Loucy (cell line): ENCODE data around the gene APOBEC3H.

Experiments
- H2AFZ ChIP-seq: fragments of 200-600 bp; sonication (generic); 2 replicates; pipeline ENCODE4 v1.6.0; 2016; ENCODE audit warnings: antibody characterized with exemption, mild to moderate bottlenecking, low read length, moderate library complexity
- H3F3A ChIP-seq: fragments of 200-600 bp; 2 replicates; pipeline ENCODE4 v1.6.0; 2016; ENCODE audit warnings: antibody characterized with exemption, low read depth, mild to moderate bottlenecking
- H3K27me3 ChIP-seq: fragments of 200-600 bp; sonication (generic); 2 replicates; pipeline ENCODE4 v1.6.1; 2014; ENCODE audit warnings: low read length, mild to moderate bottlenecking; ENCODE audit not compliant: insufficient read depth, poor library complexity, severe bottlenecking
- H3K36me3 ChIP-seq: fragments of 200-600 bp; sonication (generic); 2 replicates; pipeline ENCODE4 v1.6.1; 2016; ENCODE audit warnings: low read length; ENCODE audit not compliant: insufficient read depth
- H3K4me1 ChIP-seq: fragments of 200-600 bp; sonication (generic); 2 replicates; pipeline ENCODE4 v1.5.1; 2014; ENCODE audit warnings: low read length, mild to moderate bottlenecking; ENCODE audit not compliant: insufficient read depth, poor library complexity, severe bottlenecking
- H3K4me2 ChIP-seq: fragments of 200-600 bp; sonication (generic); 2 replicates; pipeline ENCODE4 v1.6.0; 2014; ENCODE audit warnings: antibody characterized with exemption, low read length, low read depth, mild to moderate bottlenecking; ENCODE audit not compliant: poor library complexity, severe bottlenecking
- H3K4me3 ChIP-seq: fragments of 200-600 bp; sonication (generic); 2 replicates; pipeline ENCODE4 v1.5.1; 2014; ENCODE audit warnings: low read length, mild to moderate bottlenecking, mixed read lengths; ENCODE audit not compliant: poor library complexity, severe bottlenecking
- H3K79me2 ChIP-seq: fragments of 200-600 bp; sonication (generic); 2 replicates; pipeline ENCODE4 v1.6.1; 2014; ENCODE audit warnings: low read length; ENCODE audit not compliant: insufficient read depth
- H3K9ac ChIP-seq: fragments of 200-600 bp; sonication (generic); 2 replicates; pipeline ENCODE4 v1.6.0; 2014; ENCODE audit warnings: mild to moderate bottlenecking, low read depth, low read length, moderate library complexity; ENCODE audit not compliant: poor library complexity, severe bottlenecking
- H3K9me2 ChIP-seq: fragments of 200-600 bp; sonication (generic); replicated peaks from 2 replicates; pipeline ENCODE4 v1.6.1; 2016; ENCODE audit warnings: low read depth, low read length, mixed read lengths
- H3K9me3 ChIP-seq: fragments of 200-600 bp; sonication (generic); 2 replicates; pipeline ENCODE4 v1.6.1; 2014; ENCODE audit warnings: mild to moderate bottlenecking, antibody characterized with exemption, low read length, low read depth; ENCODE audit not compliant: insufficient read depth
- H4K20me1 ChIP-seq: fragments of 200-600 bp; sonication (generic); 2 replicates; pipeline ENCODE4 v1.6.0; 2014; ENCODE audit warnings: antibody characterized with exemption, low read length, mild to moderate bottlenecking; ENCODE audit not compliant: insufficient read depth, poor library complexity, severe bottlenecking
- EZH2phosphoT487 ChIP-seq: fragments of 200-600 bp; IDR thresholded peaks from 2 replicates; pipeline ENCODE4 v1.6.1; 2018; ENCODE audit warnings: antibody characterized with exemption, mild to moderate bottlenecking, moderate library complexity, borderline replicate concordance
- TF ChIP-seq, protein P1 (sequence below): fragments of 200-600 bp; sonication (generic); conservative IDR thresholded peaks from 2 replicates; pipeline ENCODE4 v1.5.1; 2014; ENCODE audit warnings: mild to moderate bottlenecking, antibody characterized with exemption, low read length

APOBEC3H gene

DNA sequence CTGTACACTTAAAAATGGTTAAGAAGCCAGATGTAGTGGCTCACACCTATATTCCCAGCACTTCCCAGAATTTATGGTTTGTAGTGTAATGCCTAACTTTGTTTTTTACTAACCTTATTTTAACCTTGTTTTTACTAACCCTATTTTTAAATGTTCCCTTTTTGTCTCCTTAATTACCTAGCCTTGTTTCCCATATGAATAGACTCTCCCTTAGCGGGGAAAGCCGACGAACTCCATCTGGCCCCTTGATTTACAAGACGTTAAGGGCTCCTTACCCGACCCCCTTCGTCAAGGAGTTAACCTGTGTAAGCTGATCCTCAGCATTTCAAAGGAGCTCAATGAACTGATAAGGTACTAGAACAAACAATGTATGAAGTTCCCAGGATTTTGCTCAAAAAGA lies 17.1 kb downstream of the APOBEC3H start:
- H3F3A ChIP-seq, result no peaks in the 10 kb centered on the region
- H3K4me3 ChIP-seq, result no peak overlapping the region
- H3K4me1 ChIP-seq, result peaks cover 19% of the 10 kb centered on the region
- no peak for TF ChIP-seq EZH2phosphoT487
- TF ChIP-seq, protein P1, sequence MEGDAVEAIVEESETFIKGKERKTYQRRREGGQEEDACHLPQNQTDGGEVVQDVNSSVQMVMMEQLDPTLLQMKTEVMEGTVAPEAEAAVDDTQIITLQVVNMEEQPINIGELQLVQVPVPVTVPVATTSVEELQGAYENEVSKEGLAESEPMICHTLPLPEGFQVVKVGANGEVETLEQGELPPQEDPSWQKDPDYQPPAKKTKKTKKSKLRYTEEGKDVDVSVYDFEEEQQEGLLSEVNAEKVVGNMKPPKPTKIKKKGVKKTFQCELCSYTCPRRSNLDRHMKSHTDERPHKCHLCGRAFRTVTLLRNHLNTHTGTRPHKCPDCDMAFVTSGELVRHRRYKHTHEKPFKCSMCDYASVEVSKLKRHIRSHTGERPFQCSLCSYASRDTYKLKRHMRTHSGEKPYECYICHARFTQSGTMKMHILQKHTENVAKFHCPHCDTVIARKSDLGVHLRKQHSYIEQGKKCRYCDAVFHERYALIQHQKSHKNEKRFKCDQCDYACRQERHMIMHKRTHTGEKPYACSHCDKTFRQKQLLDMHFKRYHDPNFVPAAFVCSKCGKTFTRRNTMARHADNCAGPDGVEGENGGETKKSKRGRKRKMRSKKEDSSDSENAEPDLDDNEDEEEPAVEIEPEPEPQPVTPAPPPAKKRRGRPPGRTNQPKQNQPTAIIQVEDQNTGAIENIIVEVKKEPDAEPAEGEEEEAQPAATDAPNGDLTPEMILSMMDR, result no peak
- no peak overlapping the region for H3K4me2 ChIP-seq
- no peak overlapping the region for H3K9ac ChIP-seq
- H3K79me2 ChIP-seq, result no peaks in the 10 kb centered on the region
- H4K20me1 ChIP-seq, result no peaks in the 10 kb centered on the region
- H2AFZ ChIP-seq, result no peak overlapping the region
- no peaks in the 10 kb centered on the region for H3K36me3 ChIP-seq
- no peaks in the 10 kb centered on the region for H3K9me2 ChIP-seq
- H3K9me3 ChIP-seq, result no peaks in the 10 kb centered on the region
- H3K27me3 ChIP-seq, result no peaks in the 10 kb centered on the region

DNA sequence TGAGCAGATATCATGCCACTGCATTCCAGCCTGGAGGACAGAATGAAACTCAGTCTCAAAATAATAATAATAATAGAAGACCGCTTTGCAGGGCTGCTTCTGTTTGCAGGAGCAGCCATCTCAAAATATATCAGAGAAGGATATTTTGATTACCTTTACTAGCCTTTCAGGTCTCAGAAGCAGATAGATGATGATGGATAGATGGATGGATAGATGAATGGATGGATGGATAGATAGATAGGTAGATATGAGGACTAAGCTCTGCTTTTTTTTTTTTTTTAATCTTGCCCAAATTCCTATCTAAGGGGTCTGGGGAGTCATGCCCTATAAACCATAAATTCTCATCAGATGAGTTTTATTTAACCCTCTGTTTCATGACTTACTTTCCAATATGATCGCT lies 18.5 kb downstream of the APOBEC3H start:
- Histone ChIP-seq H3K4me2 (no peak overlapping the region), H3K9ac (no peak overlapping the region)

DNA sequence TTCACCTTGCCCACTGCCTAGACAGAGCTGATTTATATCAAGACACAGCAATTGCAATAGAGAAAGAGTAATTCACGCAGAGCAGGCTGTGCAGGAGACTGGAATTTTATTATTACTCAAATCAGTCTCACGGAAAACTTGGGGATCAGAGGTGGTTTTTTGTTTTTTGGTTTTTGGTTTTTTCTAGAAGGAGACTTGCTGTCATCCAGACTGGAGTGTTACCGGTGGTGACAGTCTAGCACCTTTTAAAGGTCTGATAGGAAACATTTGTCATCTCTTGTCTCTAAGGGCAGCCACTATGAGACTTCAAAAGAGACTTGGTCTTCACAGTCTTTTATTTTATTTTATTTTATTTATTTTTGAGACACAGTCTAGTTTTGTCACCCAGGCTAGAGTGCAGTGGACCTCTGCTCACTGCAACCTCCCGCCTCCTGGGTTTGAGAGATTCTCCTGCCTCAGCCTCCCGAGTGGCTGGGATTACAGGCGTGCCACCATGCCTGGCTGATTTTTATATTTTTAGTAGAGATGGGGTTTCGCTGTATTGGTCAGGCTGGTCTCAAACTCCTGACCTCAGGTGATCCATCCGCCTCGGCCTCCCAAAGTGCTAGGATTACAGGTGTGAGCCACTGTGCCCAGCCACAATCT lies 19.1 kb downstream of the APOBEC3H start:
- H3F3A ChIP-seq, result no peaks in the 10 kb centered on the region
- H3K4me1 ChIP-seq, result peaks cover 12% of the 10 kb centered on the region
- H3K4me2 ChIP-seq, result no peak overlapping the region
- H3K79me2 ChIP-seq, result no peaks in the 10 kb centered on the region
- H2AFZ ChIP-seq, result no peak overlapping the region
- H3K9me2 ChIP-seq, result no peaks in the 10 kb centered on the region
- no peaks in the 10 kb centered on the region for H4K20me1 ChIP-seq
- no peaks in the 10 kb centered on the region for H3K9me3 ChIP-seq
- H3K27me3 ChIP-seq, result no peaks in the 10 kb centered on the region
- H3K9ac ChIP-seq, result no peak overlapping the region
- H3K4me3 ChIP-seq, result no peak overlapping the region
- H3K36me3 ChIP-seq, result no peaks in the 10 kb centered on the region
- TF ChIP-seq EZH2phosphoT487, result no peak
- TF ChIP-seq, protein P1, result no peak

More for the DNA sequence above, 18.5 kb downstream of the APOBEC3H start:
- Histone ChIP-seq H3K79me2 (no peaks in the 10 kb centered on the region), H3K9me2 (no peaks in the 10 kb centered on the region), H3K9me3 (no peaks in the 10 kb centered on the region), H3K4me1 (peaks cover 17% of the 10 kb centered on the region), H2AFZ (0 out of 2 replicates have a peak overlapping the region, but pooled peaks have one; percentile 36), H3K27me3 (no peaks in the 10 kb centered on the region), H3K36me3 (no peaks in the 10 kb centered on the region), H3K4me3 (no peak overlapping the region), H4K20me1 (no peaks in the 10 kb centered on the region), H3F3A (no peaks in the 10 kb centered on the region)
- TF ChIP-seq, protein P1, result no peak
- no peak for TF ChIP-seq EZH2phosphoT487
